SK-N-SH treated with all-trans-retinoic acid at 6 μM for 48 hours (cell line): ENCODE data around the gene PSMA7.

Source experiments
- ATAC-seq: fragments of 200-7000 bp; cut with Tn5 transposase; 3 replicates; pipeline ENCODE4 v1.9.1; 2020; ENCODE audit warnings: mild to moderate bottlenecking, moderate library complexity
- ARNTL ChIP-seq: fragments of 450-650 bp; formaldehyde crosslinking; IDR thresholded peaks from 2 replicates; pipeline ENCODE4 v1.5.0; 2020; ENCODE audit warnings: low read depth, mild to moderate bottlenecking, moderate library complexity, borderline replicate concordance
- BACH2 ChIP-seq: fragments of 250-450 bp; sonication (Bioruptor Pico); IDR thresholded peaks from 2 replicates; pipeline ENCODE4 v1.9.0; 2021; ENCODE audit warnings: mild to moderate bottlenecking, borderline replicate concordance
- CREB5 ChIP-seq: fragments of 250-450 bp; sonication (Bioruptor Pico); IDR thresholded peaks from 2 replicates; pipeline ENCODE4 v1.5.1; 2020; ENCODE audit warnings: low read depth, mild to moderate bottlenecking, moderate library complexity
- CSDC2 ChIP-seq: fragments of 250-450 bp; sonication (Bioruptor Pico); IDR thresholded peaks from 2 replicates; pipeline ENCODE4 v1.5.0; 2020; ENCODE audit warnings: mild to moderate bottlenecking, moderate library complexity
- CSRNP3 ChIP-seq: fragments of 250-450 bp; sonication (Bioruptor Pico); IDR thresholded peaks from 2 replicates; pipeline ENCODE4 v1.5.1; 2021; ENCODE audit warnings: mild to moderate bottlenecking, moderate library complexity
- ESRRG ChIP-seq: fragments of 250-450 bp; sonication (Bioruptor Pico); IDR thresholded peaks from 2 replicates; pipeline ENCODE4 v1.6.1; 2021; ENCODE audit warnings: mild to moderate bottlenecking
- GLIS3 ChIP-seq: fragments of 250-450 bp; sonication (Bioruptor Pico); IDR thresholded peaks from 2 replicates; pipeline ENCODE4 v1.5.0; 2020; ENCODE audit warnings: mild to moderate bottlenecking, moderate library complexity
- OSR1 ChIP-seq: fragments of 250-450 bp; sonication (Bioruptor Pico); IDR thresholded peaks from 2 replicates; pipeline ENCODE4 v1.8.0; 2022; ENCODE audit warnings: moderate library complexity, mild to moderate bottlenecking, inconsistent platforms
- PATZ1 ChIP-seq: fragments of 250-450 bp; sonication (Bioruptor Pico); IDR thresholded peaks from 2 replicates; pipeline ENCODE4 v1.8.0; 2020; ENCODE audit warnings: mild to moderate bottlenecking, moderate library complexity, borderline replicate concordance
- POU6F1 ChIP-seq: fragments of 250-450 bp; sonication (Bioruptor Pico); IDR thresholded peaks from 2 replicates; pipeline ENCODE4 v1.8.0; 2021; ENCODE audit warnings: low read depth, mild to moderate bottlenecking, moderate library complexity, borderline replicate concordance
- PPARA ChIP-seq: fragments of 250-450 bp; sonication (Bioruptor Pico); IDR thresholded peaks from 2 replicates; pipeline ENCODE4 v1.5.0; 2020; ENCODE audit warnings: mild to moderate bottlenecking, borderline replicate concordance
- RARB ChIP-seq: fragments of 250-450 bp; sonication (Bioruptor Pico); IDR thresholded peaks from 2 replicates; pipeline ENCODE4 v1.8.0; 2021; ENCODE audit warnings: mild to moderate bottlenecking, moderate library complexity
- SNAI2 ChIP-seq: fragments of 250-450 bp; sonication (Bioruptor Pico); IDR thresholded peaks from 2 replicates; pipeline ENCODE4 v1.5.0; 2020; ENCODE audit warnings: mild to moderate bottlenecking, moderate library complexity
- TCF4 ChIP-seq: fragments of 250-450 bp; sonication (Bioruptor Pico); IDR thresholded peaks from 2 replicates; pipeline ENCODE4 v1.8.0; 2021; ENCODE audit warnings: mild to moderate bottlenecking, moderate library complexity, borderline replicate concordance
- TSHZ2 ChIP-seq: fragments of 250-450 bp; sonication (Bioruptor Pico); IDR thresholded peaks from 2 replicates; pipeline ENCODE4 v1.5.0; 2020; ENCODE audit warnings: mild to moderate bottlenecking, moderate library complexity
- ZC3H10 ChIP-seq: fragments of 250-450 bp; sonication (Bioruptor Pico); IDR thresholded peaks from 2 replicates; pipeline ENCODE4 v1.5.1; 2021; ENCODE audit warnings: mild to moderate bottlenecking, moderate library complexity
- ZFP30 ChIP-seq: fragments of 450-650 bp; formaldehyde crosslinking; IDR thresholded peaks from 2 replicates; pipeline ENCODE4 v1.5.0; 2022; ENCODE audit warnings: mild to moderate bottlenecking, moderate library complexity
- ZNF565 ChIP-seq: fragments of 450-650 bp; formaldehyde crosslinking; conservative IDR thresholded peaks from 2 replicates; pipeline ENCODE4 v1.5.0; 2020; ENCODE audit warnings: low read depth, mild to moderate bottlenecking, moderate library complexity
- ZNF70 ChIP-seq: fragments of 450-650 bp; formaldehyde crosslinking; IDR thresholded peaks from 2 replicates; pipeline ENCODE4 v1.5.0; 2020; ENCODE audit warnings: mild to moderate bottlenecking, moderate library complexity
- ZNF8 ChIP-seq: fragments of 450-650 bp; formaldehyde crosslinking; IDR thresholded peaks from 2 replicates; pipeline ENCODE4 v1.5.0; 2020; ENCODE audit warnings: mild to moderate bottlenecking, moderate library complexity

The PSMA7 gene

GRCh38 chr20:62137478-62138203 is 5.6 kb downstream of the PSMA7 start:
- ATAC-seq: no peak
- no peak for TF ChIP-seq PATZ1 (CRISPR knock-in tag)
- TF ChIP-seq RARB (CRISPR knock-in tag): no peak
- TF ChIP-seq TSHZ2 (CRISPR knock-in tag): no peak
- no peak for TF ChIP-seq ARNTL (CRISPR knock-in tag)
- TF ChIP-seq BACH2 (CRISPR knock-in tag): no peak
- TF ChIP-seq ZFP30 (CRISPR knock-in tag): no peak

- TF ChIP-seq PPARA (no peak), OSR1 (CRISPR knock-in tag) (no peak), ESRRG (CRISPR knock-in tag) (no peak), BACH2 (CRISPR knock-in tag) (no peak), CSRNP3 (CRISPR knock-in tag) (no peak), POU6F1 (CRISPR knock-in tag) (no peak), CSDC2 (CRISPR knock-in tag) (no peak), ZNF565 (CRISPR knock-in tag) (no peak), ZNF8 (CRISPR knock-in tag) (no peak), ARNTL (CRISPR knock-in tag) (no peak), GLIS3 (CRISPR knock-in tag) (no peak), ZC3H10 (no peak), ZNF70 (no peak), TSHZ2 (CRISPR knock-in tag) (no peak), SNAI2 (no peak), CREB5 (CRISPR knock-in tag) (no peak), ZFP30 (CRISPR knock-in tag) (no peak), TCF4 (CRISPR knock-in tag) (no peak)
- no peak for ATAC-seq
Measured at GRCh38 chr20:62137092-62137384, 6.2 kb downstream of the PSMA7 start.
